NCI-H69 (cell line): Measurements from ENCODE around the gene AUTS2.

ENCODE experiments used
- DNase-seq: peaks from one replicate; lab custom pipeline; 2025; lab: John Stamatoyannopoulos, UW

The AUTS2 gene

GRCh38 chr7:69687739-69688433 is 89.6 kb downstream of the AUTS2 start:
- DNase-seq, result peak; percentile 96

DNA sequence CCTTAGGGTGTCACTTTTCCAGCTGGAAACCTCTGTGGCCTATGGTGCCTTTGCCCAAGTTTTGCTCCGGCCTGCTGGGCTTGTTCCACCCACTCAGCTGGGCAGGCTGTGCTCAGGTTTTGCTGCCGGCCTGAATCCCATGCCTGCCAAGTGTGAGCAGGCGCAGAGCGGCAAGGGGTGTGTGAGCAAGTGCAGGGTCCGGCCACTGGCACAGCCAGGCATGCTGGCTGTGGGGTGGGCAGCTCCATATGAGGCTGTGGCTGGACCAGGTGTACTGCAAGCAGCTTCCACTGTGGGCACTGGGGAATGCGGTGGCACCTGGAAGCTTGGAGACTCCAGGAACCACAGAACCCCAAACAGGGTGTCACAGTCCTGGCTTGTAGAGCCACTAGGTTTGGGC is 92.1 kb downstream of the AUTS2 start:
- DNase-seq, result no peak

GRCh38 chr7:69691327-69691726 is 93.1 kb downstream of the AUTS2 start:
- no peak for DNase-seq

DNA sequence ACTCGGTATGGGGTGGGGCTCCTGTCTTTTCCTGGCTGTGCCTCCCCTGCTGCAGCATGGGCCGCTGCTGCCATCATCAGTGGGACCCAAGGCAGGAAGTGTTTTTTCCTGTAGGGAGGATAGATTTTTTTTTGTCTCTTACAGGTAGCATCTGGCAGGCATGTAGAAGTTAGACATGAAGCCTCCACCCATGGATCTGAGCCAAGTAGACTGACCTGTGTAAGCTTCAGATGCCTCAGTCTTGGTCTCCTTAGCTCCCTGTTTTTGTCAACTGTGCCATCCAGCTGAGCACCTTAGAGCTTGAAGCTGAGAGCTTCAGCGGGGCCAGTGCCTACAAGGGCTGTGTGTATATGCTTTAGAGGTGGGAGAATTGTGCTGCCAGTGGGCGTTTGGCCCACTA is 93.5 kb downstream of the AUTS2 start:
- peak; percentile 96 for DNase-seq

DNA sequence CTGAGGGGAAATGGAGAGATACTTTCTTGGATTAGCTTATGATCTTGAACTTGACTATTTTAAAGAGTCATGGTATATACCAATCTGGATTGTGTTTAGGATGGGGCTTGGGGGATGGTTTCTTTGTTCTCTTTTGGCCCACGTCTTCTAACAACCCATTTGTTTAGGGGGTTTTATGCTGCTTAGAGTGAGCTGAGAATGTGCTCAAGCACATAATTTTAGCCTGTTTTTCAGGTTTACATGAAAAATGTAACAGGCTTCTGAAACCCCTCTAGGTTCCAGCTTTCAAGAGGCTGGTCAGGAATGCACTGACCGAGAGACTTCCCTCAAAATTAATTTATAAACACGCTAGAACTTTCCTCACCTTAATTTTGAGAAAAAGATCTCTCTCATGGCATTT is 94.3 kb downstream of the AUTS2 start:
- DNase-seq, result no peak

DNA sequence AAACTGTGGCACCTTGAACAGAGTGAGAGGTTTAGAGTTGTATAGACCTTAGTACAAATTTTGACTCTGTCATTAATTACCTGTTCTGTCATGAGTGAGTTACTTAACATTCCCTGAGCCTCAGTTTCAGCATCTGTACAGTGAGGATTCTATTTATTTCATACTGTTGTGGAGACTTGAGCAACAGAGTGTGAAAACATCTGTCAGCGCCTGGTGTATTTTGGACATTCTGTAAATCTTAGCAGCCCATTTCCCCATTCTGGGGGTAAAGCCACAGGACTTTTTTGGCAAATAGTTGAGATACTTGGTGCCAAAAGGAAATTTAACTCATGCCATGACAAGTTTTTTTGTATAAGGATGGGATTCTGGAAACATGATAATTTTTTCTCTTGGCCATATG is 94.8 kb downstream of the AUTS2 start:
- no peak for DNase-seq

- peak; percentile 65 for DNase-seq
These were observed 97.8 kb downstream of the AUTS2 start for GRCh38 chr7:69696054-69696591.

GRCh38 chr7:69696686-69697685 is 98.7 kb downstream of the AUTS2 start:
- DNase-seq, result no peak

GRCh38 chr7:69698109-69698825 is 100.0 kb downstream of the AUTS2 start:
- no peak for DNase-seq

GRCh38 chr7:69699931-69700330 is 101.7 kb downstream of the AUTS2 start:
- no peak for DNase-seq

DNA sequence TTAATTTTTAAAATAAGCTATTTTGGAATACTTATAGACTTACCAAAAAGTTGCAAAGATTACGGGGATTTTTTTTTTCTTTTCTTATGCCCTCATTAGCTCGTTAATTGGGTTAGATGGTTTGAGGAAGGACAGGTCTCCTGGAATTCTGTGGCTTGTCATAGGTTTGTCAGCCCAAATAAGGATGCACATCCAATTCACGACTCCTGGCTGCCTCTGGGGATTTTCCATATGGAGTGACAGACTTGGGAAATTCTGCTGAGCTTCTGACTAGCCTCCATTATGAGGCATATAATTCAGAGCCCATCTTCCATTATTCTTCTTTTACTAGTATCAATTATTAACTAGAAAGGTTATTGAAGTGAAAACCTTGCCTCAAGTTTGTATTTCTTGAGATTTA is 102.1 kb downstream of the AUTS2 start:
- DNase-seq, result no peak

- DNase-seq, result no peak
These were observed 103.0 kb downstream of the AUTS2 start for GRCh38 chr7:69701288-69701687.

- DNase-seq, result no peak
These were observed 104.1 kb downstream of the AUTS2 start for GRCh38 chr7:69702357-69702756.

GRCh38 chr7:69703099-69703498 is 104.8 kb downstream of the AUTS2 start:
- peak; percentile 53 for DNase-seq

DNA sequence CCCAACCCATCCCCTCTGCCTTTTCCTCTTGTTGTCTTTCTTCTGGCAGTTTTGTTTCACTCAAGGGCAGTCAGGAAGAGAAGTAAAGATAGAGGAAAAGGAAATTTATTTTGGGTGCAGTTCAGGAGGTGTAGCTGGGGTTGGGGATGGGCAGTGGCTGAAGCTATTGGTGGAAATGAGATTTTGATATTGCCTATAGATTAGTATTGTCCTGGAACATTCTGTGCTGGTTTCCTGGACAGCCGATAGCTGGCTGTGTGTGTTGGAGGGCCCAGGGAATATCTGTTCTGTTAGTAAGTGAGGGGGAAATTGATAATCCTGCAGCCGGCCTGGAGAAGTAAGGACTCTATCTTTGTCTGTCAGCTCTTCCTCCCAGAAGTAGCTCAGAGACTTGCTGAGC is 107.8 kb downstream of the AUTS2 start:
- DNase-seq, result no peak

- DNase-seq, result peak; percentile 81
These were observed 110.6 kb downstream of the AUTS2 start for GRCh38 chr7:69708857-69709256.

DNA sequence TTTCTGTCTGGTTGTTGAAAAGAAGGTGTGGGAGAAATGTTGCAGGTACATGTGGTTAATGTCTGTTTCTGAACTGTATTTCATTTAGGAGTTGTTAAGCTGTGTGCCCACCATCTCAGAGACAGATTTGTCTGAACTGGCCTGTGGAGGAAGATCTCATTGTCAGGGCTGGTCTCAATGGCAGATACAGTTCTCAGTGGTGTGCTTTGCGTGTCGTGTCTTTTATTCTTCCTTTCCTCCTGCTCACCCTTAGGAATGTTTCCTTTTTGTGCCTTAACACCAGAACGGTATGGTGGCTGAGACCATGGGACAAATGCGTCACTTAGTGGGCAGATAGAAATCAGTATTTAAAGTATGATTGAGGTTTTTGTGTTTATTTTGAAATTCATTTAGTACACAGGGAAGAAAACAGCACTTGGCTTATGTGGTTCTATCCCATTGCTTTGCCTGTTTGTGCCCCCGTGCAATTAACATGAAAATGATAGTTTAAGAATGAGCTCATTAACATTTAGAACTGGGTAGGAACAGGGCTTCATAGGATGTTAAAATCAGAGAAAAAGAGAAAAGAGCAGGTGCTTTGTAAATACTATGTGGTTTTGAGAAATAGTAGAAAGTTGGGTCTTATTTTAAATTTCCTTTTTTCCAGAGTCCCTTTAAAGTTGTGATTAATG is 112.6 kb downstream of the AUTS2 start:
- DNase-seq, result no peak

DNA sequence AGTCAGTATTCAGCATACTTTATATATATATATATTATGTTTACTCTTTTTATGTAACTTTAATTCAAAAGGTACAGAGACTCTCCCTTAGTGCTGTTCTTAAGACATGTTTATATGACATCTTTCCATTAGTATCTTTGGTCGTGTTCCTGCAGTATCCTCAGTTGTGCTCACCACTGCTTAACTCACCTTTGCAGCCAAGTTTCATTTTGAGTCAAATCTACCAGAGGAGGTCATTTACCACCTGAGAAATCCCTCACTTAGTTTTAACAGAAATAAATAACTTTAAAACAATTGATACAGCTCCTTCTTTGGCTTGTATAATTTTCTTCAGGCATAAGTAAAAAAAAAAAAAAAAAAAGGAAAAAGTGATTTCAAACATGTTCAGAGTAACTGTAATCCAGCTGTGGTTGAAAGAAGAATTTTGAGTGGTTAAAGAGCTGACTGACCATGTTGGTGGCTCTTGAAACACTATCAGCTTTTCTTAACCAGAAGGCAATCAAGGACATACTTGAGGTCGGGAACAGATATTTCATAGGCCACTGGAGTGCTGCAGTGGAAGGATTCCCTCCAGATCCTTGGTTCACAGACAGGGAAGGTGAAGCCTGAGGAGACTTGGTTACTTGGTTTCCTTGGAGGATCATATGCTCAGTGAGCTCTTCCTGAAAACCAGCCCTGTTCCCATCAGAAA is 116.8 kb downstream of the AUTS2 start:
- DNase-seq, result no peak

- DNase-seq, result peak; percentile 43
These were observed 118.9 kb downstream of the AUTS2 start for GRCh38 chr7:69717221-69717620.

GRCh38 chr7:69719717-69720116 is 121.4 kb downstream of the AUTS2 start:
- peak; percentile 69 for DNase-seq

DNA sequence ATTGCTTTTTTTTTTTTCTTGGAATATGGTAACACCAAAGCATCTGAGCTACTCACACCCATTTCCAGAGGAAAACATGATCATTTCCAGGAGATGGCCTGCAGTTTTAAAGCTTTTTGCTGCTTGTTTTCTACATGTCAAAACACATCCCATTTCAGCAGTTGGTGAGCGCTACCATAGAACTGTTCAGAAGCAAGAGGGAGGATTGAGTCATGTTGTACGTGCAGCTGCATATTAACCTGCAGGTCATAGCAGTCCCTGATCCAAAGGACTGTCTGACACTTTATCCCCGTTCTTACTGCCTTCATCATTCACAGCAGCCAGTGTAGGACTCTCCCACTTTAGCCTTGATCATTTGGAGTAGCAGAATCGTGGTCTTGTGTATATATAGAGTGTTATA is 124.6 kb downstream of the AUTS2 start:
- DNase-seq, result peak; percentile 54
